HL-60 (cell line): ENCODE data around the gene GATA1.

Experiments
- CTCF ChIP-seq: IDR thresholded peaks from one replicate; pipeline ENCODE4 v1.5.1; 2011; ENCODE audit warnings: low read length, control low read depth, inconsistent platforms; ENCODE audit not compliant: insufficient read depth
- GABPA ChIP-seq: IDR thresholded peaks from 2 replicates; pipeline ENCODE4 v1.6.1; 2012; ENCODE audit warnings: low read depth
- POLR2AphosphoS5 ChIP-seq: IDR thresholded peaks from 2 replicates; pipeline ENCODE4 v1.6.1; 2012; ENCODE audit warnings: low read depth

- TF ChIP-seq CTCF (no peak), POLR2AphosphoS5 (no peak), GABPA (no peak)
These were observed 4.2 kb upstream of the GATA1 start for GRCh38 chrX:48782216-48782615.
